GM12878 (cell line): ENCODE measurements around the gene STX8. TPM values are rescaled to one million over a fixed set of nuclear protein-coding genes. Genes with fewer than 3 reads are reported as not detected.

Experiments
- ATAC-seq: fragments of 200-7000 bp; cut with Tn5 transposase; 3 replicates; pipeline ENCODE4 v1.9.1; 2020; ENCODE audit warnings: mild to moderate bottlenecking, moderate library complexity
- BruUV-seq: library from RNA; stranded (reverse); fragments of 400-500 nt; replicated peaks from 2 replicates; lab custom pipeline; 2021; lab: Mats Ljungman, UMichigan
- CTCF ChIA-PET: fragments of 300-600 bp; sonication (Branson Sonifier 250); formaldehyde crosslinking; extraction: SDS; loops from one replicate; lab custom pipeline; 2021; ENCODE audit warnings: inconsistent platforms; lab: Yijun Ruan, JAX
- POLR2A ChIA-PET: fragments of 350-600 bp; formaldehyde crosslinking; extraction: SDS; loops from one replicate; lab custom pipeline; 2021; ENCODE audit warnings: inconsistent platforms; lab: Charles Lee
- RAD21 ChIA-PET: fragments of 300-600 bp; sonication (Branson Sonifier 250); formaldehyde crosslinking; loops from one replicate; lab custom pipeline; 2023; ENCODE audit warnings: antibody characterized with exemption; ENCODE audit not compliant: unreplicated experiment; lab: Charles Lee
- SMC1A ChIA-PET: fragments of 300-600 bp; sonication (Branson Sonifier 250); formaldehyde crosslinking; loops from one replicate; lab custom pipeline; 2023; ENCODE audit not compliant: unreplicated experiment, uncharacterized antibody; lab: Charles Lee
- DNase-seq: peaks from one replicate; pipeline ENCODE4 v3.0.0-alpha.2; 2011; ENCODE audit warnings: low read depth, low spot score
- FAIRE-seq: peaks from 3 replicates; lab custom pipeline; 2011; peaks lifted over from hg19 to GRCh38; lab: Jason Lieb, UNC
- H2AFZ ChIP-seq: 2 replicates; pipeline ENCODE4 v1.6.0; 2011; ENCODE audit warnings: low read depth, low read length, control low read depth; ENCODE audit not compliant: control insufficient read depth
- H3K27ac ChIP-seq: 2 replicates; pipeline ENCODE4 v1.5.1; 2011; ENCODE audit warnings: control low read depth; ENCODE audit not compliant: control insufficient read depth, insufficient read depth
- H3K27me3 ChIP-seq, 2 experiments: replicated peaks in 1 of 2; 2 replicates each; pipeline versions ENCODE4 v1.6.0 to v1.6.1; 2011; ENCODE audit warnings: low read length in 1 of 2; ENCODE audit not compliant: control insufficient read depth in 2 of 2, insufficient read depth in 2 of 2
- H3K36me3 ChIP-seq, 2 experiments: 2 replicates each; pipeline ENCODE4 v1.5.1; 2011; ENCODE audit warnings: low read length in 1 of 2; ENCODE audit not compliant: control insufficient read depth in 2 of 2, insufficient read depth in 2 of 2
- H3K4me1 ChIP-seq: 2 replicates; pipeline ENCODE4 v1.6.1; 2011; ENCODE audit warnings: mild to moderate bottlenecking, low read length, moderate library complexity, mixed read lengths; ENCODE audit not compliant: control insufficient read depth, insufficient read depth
- H3K4me2 ChIP-seq: 2 replicates; pipeline ENCODE4 v1.6.0; 2011; ENCODE audit warnings: control low read depth; ENCODE audit not compliant: control insufficient read depth, insufficient read depth
- H3K4me3 ChIP-seq: fragments of 200-600 bp; sonication (generic); 2 replicates; pipeline ENCODE4 v1.5.1; 2016
- H3K79me2 ChIP-seq: 2 replicates; pipeline ENCODE4 v1.6.0; 2011; ENCODE audit warnings: low read length; ENCODE audit not compliant: control insufficient read depth, insufficient read depth
- H3K9ac ChIP-seq: 2 replicates; pipeline ENCODE4 v1.8.0; 2011; ENCODE audit warnings: low read length, control low read depth, mixed read lengths; ENCODE audit not compliant: control insufficient read depth, insufficient read depth
- H3K9me3 ChIP-seq: replicated peaks from 3 replicates; pipeline ENCODE4 v1.5.1; 2011; ENCODE audit warnings: mild to moderate bottlenecking, low read length; ENCODE audit not compliant: control insufficient read depth, insufficient read depth
- H4K20me1 ChIP-seq: 2 replicates; pipeline ENCODE4 v1.6.0; 2011; ENCODE audit not compliant: control insufficient read depth, insufficient read depth
- ASH2L ChIP-seq: fragments of 300-600, 200-600 bp; sonication (generic); IDR thresholded peaks from 2 replicates; pipeline ENCODE4 v1.6.1; 2017; ENCODE audit warnings: low read depth, mild to moderate bottlenecking, borderline replicate concordance
- BCL11A ChIP-seq: IDR thresholded peaks from 2 replicates; pipeline ENCODE4 v1.6.1; 2011; ENCODE audit warnings: low read depth, low read length
- BHLHE40 ChIP-seq, 2 experiments: fragments of 450-650 bp in 1 of 2; IDR thresholded peaks; 2 replicates each; pipeline ENCODE4 v1.6.1; 2011 to 2017; ENCODE audit warnings: low read depth in 2 of 2, borderline replicate concordance in 1 of 2, improper control_type of control experiment in 1 of 2, low read length in 1 of 2, mild to moderate bottlenecking in 1 of 2
- NR2C2 ChIP-seq: IDR thresholded peaks from 2 replicates; pipeline ENCODE4 v1.6.1; 2011; ENCODE audit warnings: borderline replicate concordance, low read depth; ENCODE audit not compliant: control insufficient read depth, insufficient read length
- NRF1 ChIP-seq: conservative IDR thresholded peaks from 2 replicates; pipeline ENCODE4 v1.6.1; 2011; ENCODE audit warnings: mild to moderate bottlenecking, low read depth, low read length, improper control_type of control experiment
- WGBS: methylation state at CpG from one replicate; pipeline ENCODE4 v1.1.6; 2016; ENCODE audit warnings: low lambda C conversion rate; ENCODE audit not compliant: insufficient replicate concordance, insufficient coverage; ENCODE audit errors: missing lambda C conversion rate; 5-methylcytosine and 5-hydroxymethylcytosine counted together
- in situ Hi-C: fragments of 300-500 bp; cut with MboI; formaldehyde crosslinking; loops from 9 replicates; pipeline ENCODE4 v1.14.3; 2018; ENCODE audit warnings: mixed read lengths
- intact Hi-C: fragments of 100-400 bp; cut with micrococcal nuclease; formaldehyde crosslinking; loops from one replicate; pipeline ENCODE4 v1.14.2; 2022; ENCODE audit not compliant: unreplicated experiment
- polyA plus RNA-seq, 11 experiments: library from polyadenylated mRNA; depleted of rRNA in 4 of 11; unstranded in 6 of 11; stranded (reverse) in 5 of 11; fragments of >200 nt; fragmentation: Nextera tagmentation in 4 of 11; fragmentation: Illumina TruSeq in 1 of 11; extraction: Ambion mirVana in 4 of 11; extraction: Trizol in 1 of 11; gene quantifications; 1 replicate in 1 of 11; 2 replicates in 10 of 11; pipeline versions ENCODE4 v1.2.1 to v1.2.3, GENCODE V29; 2011 to 2016; ENCODE audit warnings: inconsistent platforms in 2 of 11, missing spikeins in 2 of 11, low read depth in 1 of 11
- total RNA-seq, 4 experiments: library from RNA; depleted of rRNA in 3 of 4; stranded (reverse); fragments of >200 nt in 3 of 4; fragmentation: Illumina TruSeq in 1 of 4; extraction: Trizol in 1 of 4; gene quantifications; 2 replicates each; pipeline versions ENCODE4 v1.2.1 to v1.2.3, GENCODE V29; 2013 to 2021
- TF ChIP-seq, protein P1 (sequence below): IDR thresholded peaks from 2 replicates; pipeline ENCODE4 v1.6.1; 2011; ENCODE audit warnings: borderline replicate concordance, low read depth, mild to moderate bottlenecking, moderate library complexity, low read length; ENCODE audit not compliant: insufficient read depth, poor library complexity, severe bottlenecking
- TF ChIP-seq, protein P2 (sequence below): fragments of 450-650 bp; IDR thresholded peaks from 2 replicates; pipeline ENCODE4 v1.6.1; 2017; ENCODE audit warnings: mild to moderate bottlenecking, moderate library complexity
- TF ChIP-seq, protein P3 (sequence below): IDR thresholded peaks from 2 replicates; pipeline ENCODE4 v1.6.1; 2011; ENCODE audit warnings: mild to moderate bottlenecking, low read depth, low read length, moderate library complexity; ENCODE audit not compliant: insufficient replicate concordance
- TF ChIP-seq, protein P4 (sequence below): fragments of 150-350 bp; IDR thresholded peaks from 2 replicates; pipeline ENCODE4 v1.6.1; 2016; ENCODE audit warnings: low read depth, low read length

STX8 gene
- total and polyA plus RNA-seq, 10 of the 15 experiments (the other 5 are each of a cell fraction or from before 2014, with no cell fraction given) = 47.9 to 151 (median 72.9) TPM

DNA sequence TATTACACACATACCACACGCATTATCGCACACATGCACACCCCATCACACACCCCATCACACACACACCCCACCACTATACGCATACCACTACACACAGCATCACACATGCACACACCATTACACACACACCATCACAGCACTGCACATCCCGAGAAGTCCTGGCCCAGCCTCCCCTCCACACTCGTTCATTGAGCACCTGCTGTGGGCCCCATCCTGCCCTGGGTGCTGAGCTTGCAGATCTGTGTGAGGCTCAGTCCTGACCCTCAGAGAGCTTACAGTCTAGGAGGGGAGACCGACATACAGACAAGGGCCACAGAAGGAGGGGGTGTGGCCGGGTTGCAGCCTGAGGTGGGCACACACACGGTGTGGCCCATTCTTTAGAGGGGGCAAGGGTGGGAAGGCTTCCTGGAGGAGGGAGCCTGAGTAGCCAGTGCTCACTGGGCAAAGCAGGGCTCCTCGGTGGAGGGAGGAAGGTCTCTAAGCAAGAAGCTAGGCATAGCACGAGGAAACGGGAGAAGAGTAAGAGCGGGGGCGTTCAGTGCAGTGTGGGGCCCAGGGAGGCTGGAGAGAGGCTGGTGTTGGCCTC lies 347.7 kb downstream of the STX8 start (continued):
- TF ChIP-seq, protein P1, sequence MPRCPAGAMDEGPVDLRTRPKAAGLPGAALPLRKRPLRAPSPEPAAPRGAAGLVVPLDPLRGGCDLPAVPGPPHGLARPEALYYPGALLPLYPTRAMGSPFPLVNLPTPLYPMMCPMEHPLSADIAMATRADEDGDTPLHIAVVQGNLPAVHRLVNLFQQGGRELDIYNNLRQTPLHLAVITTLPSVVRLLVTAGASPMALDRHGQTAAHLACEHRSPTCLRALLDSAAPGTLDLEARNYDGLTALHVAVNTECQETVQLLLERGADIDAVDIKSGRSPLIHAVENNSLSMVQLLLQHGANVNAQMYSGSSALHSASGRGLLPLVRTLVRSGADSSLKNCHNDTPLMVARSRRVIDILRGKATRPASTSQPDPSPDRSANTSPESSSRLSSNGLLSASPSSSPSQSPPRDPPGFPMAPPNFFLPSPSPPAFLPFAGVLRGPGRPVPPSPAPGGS = peak; percentile 83
- TF ChIP-seq, all 136 proteins: peak for 2

DNA sequence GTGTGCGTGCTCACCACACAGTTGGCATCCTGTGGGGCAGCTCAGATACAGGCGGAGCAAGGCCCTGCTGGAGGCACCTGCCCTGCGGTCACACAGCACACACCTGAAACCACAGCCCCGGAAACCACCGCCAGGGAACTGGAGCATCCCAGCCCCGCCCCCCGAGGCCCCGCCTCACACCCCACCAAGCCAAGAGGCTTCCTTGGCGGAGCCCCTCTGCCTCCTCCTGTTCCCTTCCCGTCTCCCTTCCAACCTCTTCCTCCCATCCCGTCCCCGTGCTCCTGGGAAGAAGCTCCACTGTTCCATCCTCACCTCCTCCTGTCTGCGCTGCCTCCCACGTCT lies 348.9 kb downstream of the STX8 start:
- ChIA-PET RAD21 (interaction anchor here (0.9 kb wide), 1 partner anchor 11 kb away, joined by 3 read pairs; no protein-coding TSS in a partner anchor), CTCF (no interaction called here), SMC1A (no interaction called here), POLR2A (no interaction called here)
- H3K79me2 ChIP-seq = no peaks in the 10 kb centered on the region
- no peak for FAIRE-seq
- no peak overlapping the region for H3K27ac ChIP-seq
- H3K36me3 ChIP-seq = no peaks in the 10 kb centered on the region
- no peaks in the 10 kb centered on the region for H4K20me1 ChIP-seq
- peak; percentile 36; the same call in 2 of the 3 replicates for ATAC-seq
- 39% methylated on average over 14 of the region's 14 CpGs for WGBS
- H3K4me1 ChIP-seq = peaks cover 4% of the 10 kb centered on the region; the same call in 1 of the 2 replicates
- no peaks in the 10 kb centered on the region for H3K27me3 ChIP-seq
- BruUV-seq = no TSS peak
- H2AFZ ChIP-seq = no peak overlapping the region
- no peaks in the 10 kb centered on the region; the same call in 2 of the 3 replicates for H3K9me3 ChIP-seq
- no peak overlapping the region for H3K4me3 ChIP-seq
- DNase-seq = no peak
- H3K4me2 ChIP-seq = no peak overlapping the region
- H3K9ac ChIP-seq = no peak overlapping the region
- intact Hi-C loops = no loop called here
- in situ Hi-C loops = no loop called here
- TF ChIP-seq, protein P2, sequence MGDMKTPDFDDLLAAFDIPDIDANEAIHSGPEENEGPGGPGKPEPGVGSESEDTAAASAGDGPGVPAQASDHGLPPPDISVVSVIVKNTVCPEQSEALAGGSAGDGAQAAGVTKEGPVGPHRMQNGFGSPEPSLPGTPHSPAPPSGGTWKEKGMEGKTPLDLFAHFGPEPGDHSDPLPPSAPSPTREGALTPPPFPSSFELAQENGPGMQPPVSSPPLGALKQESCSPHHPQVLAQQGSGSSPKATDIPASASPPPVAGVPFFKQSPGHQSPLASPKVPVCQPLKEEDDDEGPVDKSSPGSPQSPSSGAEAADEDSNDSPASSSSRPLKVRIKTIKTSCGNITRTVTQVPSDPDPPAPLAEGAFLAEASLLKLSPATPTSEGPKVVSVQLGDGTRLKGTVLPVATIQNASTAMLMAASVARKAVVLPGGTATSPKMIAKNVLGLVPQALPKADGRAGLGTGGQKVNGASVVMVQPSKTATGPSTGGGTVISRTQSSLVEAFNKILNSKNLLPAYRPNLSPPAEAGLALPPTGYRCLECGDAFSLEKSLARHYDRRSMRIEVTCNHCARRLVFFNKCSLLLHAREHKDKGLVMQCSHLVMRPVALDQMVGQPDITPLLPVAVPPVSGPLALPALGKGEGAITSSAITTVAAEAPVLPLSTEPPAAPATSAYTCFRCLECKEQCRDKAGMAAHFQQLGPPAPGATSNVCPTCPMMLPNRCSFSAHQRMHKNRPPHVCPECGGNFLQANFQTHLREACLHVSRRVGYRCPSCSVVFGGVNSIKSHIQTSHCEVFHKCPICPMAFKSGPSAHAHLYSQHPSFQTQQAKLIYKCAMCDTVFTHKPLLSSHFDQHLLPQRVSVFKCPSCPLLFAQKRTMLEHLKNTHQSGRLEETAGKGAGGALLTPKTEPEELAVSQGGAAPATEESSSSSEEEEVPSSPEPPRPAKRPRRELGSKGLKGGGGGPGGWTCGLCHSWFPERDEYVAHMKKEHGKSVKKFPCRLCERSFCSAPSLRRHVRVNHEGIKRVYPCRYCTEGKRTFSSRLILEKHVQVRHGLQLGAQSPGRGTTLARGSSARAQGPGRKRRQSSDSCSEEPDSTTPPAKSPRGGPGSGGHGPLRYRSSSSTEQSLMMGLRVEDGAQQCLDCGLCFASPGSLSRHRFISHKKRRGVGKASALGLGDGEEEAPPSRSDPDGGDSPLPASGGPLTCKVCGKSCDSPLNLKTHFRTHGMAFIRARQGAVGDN = no peak
- TF ChIP-seq BHLHE40 (IDR thresholded peaks at IDR 0.05; ENCODE audit: borderline replicate concordance in 1 of 2, low read depth in 2 of 2, low read length in 1 of 2) (peak in 1 of 2 experiments; percentile 68; a peak in 1 of 4 replicates), BCL11A (no peak), ASH2L (no peak), NR2C2 (no peak), NRF1 (no peak)
- TF ChIP-seq, protein P3, sequence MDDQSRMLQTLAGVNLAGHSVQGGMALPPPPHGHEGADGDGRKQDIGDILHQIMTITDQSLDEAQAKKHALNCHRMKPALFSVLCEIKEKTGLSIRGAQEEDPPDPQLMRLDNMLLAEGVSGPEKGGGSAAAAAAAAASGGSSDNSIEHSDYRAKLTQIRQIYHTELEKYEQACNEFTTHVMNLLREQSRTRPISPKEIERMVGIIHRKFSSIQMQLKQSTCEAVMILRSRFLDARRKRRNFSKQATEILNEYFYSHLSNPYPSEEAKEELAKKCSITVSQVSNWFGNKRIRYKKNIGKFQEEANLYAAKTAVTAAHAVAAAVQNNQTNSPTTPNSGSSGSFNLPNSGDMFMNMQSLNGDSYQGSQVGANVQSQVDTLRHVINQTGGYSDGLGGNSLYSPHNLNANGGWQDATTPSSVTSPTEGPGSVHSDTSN = no peak
- TF ChIP-seq, protein P4, sequence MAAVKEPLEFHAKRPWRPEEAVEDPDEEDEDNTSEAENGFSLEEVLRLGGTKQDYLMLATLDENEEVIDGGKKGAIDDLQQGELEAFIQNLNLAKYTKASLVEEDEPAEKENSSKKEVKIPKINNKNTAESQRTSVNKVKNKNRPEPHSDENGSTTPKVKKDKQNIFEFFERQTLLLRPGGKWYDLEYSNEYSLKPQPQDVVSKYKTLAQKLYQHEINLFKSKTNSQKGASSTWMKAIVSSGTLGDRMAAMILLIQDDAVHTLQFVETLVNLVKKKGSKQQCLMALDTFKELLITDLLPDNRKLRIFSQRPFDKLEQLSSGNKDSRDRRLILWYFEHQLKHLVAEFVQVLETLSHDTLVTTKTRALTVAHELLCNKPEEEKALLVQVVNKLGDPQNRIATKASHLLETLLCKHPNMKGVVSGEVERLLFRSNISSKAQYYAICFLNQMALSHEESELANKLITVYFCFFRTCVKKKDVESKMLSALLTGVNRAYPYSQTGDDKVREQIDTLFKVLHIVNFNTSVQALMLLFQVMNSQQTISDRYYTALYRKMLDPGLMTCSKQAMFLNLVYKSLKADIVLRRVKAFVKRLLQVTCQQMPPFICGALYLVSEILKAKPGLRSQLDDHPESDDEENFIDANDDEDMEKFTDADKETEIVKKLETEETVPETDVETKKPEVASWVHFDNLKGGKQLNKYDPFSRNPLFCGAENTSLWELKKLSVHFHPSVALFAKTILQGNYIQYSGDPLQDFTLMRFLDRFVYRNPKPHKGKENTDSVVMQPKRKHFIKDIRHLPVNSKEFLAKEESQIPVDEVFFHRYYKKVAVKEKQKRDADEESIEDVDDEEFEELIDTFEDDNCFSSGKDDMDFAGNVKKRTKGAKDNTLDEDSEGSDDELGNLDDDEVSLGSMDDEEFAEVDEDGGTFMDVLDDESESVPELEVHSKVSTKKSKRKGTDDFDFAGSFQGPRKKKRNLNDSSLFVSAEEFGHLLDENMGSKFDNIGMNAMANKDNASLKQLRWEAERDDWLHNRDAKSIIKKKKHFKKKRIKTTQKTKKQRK = no peak
